NCI-H510A treated with DMSO at 0.1 percent for 48 hours (cell line): ENCODE data around the gene TMEM31.
"Not testable (repeated sequence)": the region's sequence is repeated elsewhere in the genome, so short reads cannot be mapped to it uniquely, and the experiment has no call there.

Experiments
- DNase-seq: peaks from one replicate; lab custom pipeline; 2025; lab: John Stamatoyannopoulos, UW

TMEM31 gene

DNA sequence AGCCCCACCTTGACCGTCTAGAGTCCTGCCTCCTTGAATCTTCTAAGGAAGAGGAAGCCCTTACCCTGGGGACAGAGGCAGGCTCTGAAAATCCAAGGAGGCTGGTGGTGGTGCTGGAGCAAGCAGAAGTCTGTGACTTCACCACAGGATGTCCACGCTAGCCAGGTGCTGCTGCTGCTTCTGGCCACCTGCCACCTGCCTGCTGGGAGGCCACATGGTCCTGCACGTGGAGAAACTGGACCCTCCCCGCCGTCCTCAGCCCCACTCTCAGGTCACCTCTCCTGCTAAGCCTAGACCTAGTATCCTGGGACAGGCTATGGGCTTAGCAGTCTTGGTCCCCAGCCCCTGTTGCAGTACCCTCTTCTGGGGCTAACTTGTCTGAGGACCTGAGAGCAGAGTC, 15.8 kb downstream of the TMEM31 start:
- DNase-seq: no peak

DNA sequence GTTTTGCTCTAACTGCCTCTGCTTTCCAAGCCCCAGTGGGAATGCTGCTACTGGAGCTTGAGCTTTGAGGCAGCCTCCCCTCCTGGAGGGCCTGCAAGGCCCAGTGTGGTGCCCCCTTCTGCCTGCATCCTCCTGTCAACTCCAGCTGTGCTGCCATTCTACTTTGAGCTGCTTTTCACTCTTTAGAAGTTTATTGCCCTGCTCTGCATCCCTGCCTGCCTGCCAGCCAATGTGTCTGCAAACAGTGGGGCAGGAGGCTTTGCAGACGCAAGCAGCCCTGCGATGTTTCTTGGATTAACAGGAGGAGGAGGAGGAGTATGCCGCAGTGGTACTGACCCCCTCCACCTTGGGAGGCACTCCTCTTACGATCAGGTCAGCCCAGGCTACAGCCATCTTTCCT, 16.4 kb downstream of the TMEM31 start:
- no peak for DNase-seq

DNA sequence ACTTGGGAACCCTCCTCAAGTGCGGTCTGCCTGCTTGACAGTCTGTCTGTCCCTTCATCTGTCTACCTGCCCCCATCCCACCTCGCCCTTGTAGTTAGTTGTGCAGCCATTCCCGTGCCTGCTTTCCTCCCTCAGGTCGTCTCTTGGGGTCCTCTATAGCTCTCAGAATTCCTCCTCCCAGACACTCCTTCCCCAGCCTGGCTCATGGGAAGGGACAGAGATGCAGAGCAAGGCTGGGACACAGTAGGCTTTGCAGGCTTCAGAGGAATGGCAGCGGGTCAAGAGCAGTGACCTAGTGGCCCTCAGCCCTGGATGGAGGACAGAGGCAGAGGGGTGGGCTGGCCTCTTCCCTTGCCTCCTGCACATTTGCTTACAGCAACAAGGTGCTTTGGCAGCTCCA, 18.3 kb downstream of the TMEM31 start:
- DNase-seq: no peak

DNA sequence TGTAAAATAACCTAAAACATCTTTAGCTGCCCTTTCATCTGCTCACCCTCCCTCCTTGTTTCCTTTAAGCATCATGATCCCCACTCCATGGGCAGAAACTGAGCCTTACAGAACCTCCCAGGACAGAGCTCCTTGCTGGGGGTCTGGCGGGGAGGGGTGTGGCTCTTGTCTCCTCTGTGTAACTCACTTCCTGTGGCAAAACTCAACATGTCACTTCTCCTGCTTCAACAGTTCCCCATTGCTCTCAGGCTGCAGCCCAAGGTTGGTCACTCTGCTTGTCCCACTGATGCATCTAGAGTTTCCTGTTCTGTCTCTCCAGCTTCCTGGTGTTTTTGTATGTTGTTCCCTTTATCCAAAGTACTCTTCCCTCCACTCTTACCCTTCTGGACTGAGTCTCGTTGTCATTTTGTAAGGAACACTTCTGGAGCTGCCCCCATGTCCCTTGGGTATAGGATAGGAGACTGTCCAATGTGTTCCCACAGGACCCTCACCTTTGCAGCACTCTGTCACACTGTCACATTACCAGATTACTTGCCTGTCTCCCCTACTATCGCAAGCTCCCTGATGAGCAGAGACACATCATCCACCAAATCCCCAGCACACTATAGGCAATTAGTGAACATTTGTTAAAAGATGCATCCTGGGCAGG, 19.6 kb downstream of the TMEM31 start:
- no peak for DNase-seq

DNA sequence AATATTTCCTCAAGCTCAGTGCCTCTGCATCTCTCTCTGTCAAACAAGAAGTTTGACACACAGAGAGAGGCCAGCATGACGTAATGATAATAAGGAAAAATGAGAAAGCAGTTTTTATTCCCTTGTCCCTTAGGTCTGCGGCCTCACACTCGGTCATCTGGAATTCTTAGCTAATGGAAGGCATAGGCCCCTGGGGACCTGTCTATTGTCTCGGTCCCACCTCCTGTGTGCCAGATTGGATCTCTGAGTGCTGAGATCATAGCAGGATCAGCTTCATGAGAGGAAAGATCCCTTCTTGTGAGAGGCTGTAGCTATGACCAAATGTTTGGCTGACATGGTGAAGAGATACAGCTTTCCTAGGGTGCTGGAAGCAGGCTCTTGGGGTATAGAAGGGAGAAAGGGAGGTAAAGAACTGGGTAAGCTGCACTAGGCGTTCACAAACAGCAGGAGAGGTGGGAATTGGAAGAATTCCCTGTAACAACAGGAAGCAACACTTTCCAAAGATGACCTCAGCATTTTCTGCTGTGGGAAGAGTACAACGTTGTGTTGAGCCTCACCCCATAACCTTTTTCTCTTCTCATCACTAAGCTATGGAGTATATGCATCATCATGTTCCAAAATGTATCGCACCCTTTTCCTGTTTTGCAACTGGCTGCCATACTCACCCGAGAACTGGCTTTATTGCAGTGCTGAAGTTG, 20.2 kb downstream of the TMEM31 start:
- no peak for DNase-seq

DNA sequence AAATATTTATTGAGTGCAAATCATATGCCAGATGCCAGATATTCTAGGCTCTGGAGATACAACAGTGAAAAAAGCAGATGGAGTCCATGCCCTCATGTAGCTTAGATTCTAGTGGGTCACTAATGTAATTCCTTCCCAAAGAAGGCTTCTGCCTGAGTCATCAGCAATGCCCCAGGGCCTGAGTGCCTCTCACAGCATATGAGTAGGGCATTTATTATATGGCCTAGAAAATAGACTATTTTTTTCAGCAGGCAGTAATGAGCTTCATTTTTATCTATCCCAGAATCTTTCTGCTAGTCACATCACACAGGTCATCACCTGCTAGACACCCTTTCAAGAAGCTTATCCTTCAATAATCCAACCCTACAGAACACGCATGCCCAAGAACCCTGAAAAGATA, 22.3 kb downstream of the TMEM31 start:
- no peak for DNase-seq

DNA sequence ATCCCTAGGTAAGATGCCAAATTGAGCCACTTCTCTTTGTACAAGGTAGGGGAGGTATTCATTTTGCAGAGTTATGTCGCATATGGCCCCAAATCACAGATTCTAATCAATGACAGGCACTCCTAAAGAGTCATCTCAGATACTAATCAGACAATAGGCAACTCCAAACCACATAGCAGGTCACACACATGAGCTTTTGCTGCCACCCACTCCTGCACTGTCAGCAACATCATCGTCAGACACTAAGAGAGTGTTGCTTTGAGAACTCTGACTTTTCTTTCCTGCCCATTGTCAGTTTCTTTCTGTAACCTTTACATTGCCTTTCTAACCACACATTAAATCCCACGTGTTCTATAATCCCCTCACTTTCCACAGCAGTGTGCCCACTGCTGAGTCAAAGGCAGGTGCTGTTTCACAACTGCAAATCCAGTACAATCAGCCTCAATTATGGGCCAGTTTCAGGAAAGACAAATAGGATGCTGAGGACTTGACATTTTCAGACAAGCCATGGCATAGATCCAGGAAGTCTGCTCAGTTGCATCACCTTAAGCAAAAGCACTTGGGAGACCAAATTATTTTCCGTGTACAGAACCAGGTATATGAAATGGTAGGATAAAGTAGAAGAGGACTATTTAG, 23.5 kb downstream of the TMEM31 start:
- no peak for DNase-seq

DNA sequence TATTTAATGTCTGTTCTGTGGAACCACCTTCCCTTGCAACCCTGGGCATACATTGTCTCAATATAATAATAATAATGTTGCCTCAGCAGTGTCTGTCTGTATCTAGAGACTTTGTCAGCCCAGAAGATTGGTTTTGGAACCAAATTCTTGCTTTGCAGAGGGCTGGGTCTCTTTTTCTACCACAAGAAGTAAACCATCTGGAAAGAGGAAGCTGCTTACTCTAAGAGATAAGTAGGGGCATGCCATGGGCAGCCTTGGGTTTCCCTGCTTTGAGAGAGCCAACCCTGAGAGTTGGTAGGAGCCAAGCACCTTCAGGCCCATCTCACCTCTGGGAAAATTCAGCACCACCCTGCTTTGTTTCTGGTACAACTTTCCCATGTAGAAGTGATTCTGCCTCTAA, 27.0 kb downstream of the TMEM31 start:
- no peak for DNase-seq

DNA sequence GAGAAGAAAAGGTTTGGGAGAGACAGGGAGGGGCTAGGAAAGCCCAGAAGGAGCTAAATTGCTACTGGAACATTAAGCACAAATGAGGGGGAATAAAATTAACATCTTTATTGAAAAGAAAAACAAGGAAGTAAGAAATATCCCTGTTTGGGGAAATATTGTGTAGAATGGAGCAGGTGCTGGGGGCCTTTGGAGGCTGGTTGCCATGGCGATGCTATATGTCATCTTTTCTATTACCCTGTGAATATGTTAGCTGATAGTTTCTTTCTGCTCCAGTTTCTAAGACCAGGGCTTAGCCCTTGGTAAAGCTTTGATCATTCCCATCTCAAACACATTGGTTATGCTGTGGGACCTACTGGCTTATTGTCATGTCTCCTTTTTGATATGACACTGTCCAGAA, 28.7 kb downstream of the TMEM31 start:
- DNase-seq: no peak

DNA sequence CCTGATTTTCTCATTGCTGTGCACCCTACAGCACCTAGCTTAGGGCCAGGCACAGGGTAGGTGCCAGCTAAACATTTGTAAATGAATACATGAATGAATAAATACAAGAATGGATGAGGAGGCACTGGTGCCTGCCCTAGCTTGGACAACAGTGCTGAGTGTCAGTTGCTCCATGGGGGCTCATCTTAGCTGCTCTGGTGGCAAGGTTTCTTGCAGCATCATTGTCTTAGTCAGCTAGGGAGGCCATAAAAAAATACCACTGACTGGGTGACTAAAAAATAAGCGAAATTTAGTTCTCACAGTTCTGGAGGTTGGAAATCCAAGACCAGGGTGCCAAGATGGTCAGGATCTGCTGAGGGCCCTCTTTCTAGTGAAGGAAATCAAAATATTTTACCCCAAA, 31.2 kb downstream of the TMEM31 start:
- no peak for DNase-seq

DNA sequence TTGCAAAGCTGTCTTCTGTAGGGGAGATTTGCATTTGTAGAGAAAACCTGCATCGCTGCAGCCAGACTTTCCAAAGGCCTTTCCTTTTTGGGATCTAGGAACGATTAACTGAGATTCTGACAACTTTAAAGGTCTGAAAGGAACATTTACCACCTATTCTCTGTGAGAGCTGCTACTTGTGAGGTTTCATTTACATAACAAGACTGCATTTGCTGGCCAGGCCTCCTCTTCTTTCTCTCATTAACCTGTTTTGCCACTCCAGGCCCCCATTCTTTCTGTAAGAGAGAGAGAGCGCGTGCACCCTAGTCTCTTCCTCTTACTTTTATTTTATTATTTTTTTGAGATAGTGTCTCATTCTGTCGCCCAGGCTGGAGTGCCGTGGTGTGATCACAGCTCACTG, 31.6 kb downstream of the TMEM31 start:
- no peak for DNase-seq

DNA sequence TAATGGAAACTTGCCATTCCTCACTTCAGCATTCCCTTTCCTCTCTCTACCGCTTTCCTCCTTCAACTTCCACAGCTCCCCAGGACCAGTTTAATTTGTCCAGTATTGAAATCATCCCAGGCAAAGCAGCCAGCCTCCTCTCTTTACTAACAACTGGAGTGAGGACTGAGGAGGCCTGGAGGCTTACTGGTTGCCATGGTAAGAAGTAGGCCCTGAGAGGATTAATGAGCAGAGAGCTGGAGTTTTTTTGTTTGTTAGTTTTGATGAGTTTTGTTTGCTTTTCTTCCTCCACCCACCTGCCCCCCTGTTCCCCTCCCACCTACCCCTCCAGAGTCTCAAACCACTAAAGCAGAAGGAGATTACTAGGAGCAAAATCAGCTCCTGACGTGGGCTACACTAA, 36.5 kb downstream of the TMEM31 start:
- DNase-seq: no peak

DNA sequence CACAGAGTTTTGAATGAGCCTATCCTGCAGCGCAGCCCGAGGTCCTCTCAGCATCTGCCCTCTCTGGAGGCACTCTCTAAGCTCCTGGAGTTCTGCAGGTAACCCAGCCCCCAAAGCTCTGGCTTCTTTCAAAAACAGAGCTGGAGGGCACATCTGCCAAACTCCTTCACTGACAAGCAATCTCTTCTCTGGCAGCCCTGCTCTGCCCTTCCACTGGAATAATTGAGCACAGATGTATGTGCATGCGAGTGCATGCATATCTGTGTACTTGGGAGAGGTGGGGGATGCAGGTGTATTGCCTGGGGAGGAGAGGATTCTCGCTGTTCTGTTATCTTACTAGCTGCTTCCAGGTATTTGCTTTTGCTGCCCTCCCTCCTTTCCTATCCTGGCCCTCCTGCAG, 43.7 kb downstream of the TMEM31 start:
- no peak for DNase-seq

DNA sequence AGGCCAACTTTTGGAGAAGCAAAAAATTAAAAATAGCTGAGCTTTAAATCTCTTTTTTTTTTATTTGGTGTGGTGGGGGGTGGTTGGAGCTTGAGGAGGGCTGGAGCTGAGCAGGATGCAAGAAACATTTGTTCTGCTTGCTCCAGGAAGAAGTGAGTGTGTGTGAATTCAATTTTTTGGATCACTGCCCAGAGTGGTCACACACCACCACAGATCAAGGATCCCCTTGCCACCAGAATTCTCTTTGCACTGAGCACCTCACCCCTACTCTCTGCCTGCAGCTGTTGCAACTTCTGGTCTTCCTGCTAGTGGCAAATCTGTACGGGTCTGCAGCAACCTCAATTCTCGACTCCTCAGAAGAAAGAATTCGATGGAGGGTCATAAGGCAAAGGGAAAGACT, 46.0 kb downstream of the TMEM31 start:
- peak; percentile 24 for DNase-seq

DNA sequence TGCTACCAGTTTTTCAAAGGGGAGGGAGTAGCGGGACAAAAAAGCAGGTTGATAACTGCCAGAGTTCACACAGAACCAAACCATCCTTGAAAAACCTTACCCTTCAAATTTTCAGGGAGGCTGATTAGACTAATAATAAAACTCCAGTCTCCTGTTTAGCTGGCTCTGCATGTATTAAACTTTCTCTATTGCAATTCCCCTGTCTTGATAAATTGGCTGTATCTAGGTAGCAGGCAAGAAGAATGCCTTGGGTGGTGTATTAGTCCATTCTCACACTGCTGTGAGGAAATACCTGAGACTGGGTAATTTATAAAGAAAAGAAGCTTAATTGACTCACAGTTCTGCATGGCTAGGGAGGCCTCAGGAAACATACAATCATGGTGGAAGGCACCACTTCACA, 47.8 kb downstream of the TMEM31 start:
- DNase-seq: no peak

DNA sequence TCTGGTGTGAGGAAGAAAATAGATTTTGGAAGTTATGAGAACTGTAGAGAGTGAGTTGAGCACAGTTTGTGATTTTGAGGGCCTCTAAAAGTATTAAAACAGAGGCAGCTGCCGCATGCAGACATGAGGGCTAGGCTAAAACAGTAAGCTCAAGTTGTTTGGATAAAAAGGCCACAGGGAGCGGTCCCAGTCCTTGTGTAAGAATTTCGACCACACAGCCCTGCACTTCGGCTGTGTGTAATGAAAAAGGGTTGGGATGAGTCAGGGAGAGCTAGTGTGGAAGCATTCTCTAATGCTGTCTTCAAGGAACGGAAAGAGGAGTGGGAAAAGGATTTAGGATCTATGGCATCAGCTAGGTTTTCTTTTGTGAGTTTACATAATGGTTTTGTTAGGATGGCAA, 52.8 kb downstream of the TMEM31 start:
- DNase-seq: not testable (repeated sequence)
